ENCODE measurements around the gene MAB21L3. TPM values are rescaled to one million over a fixed set of nuclear protein-coding genes. Genes with fewer than 3 reads are reported as not detected.

The MAB21L3 gene
- total RNA-seq, 1 donor from 2014 or later: not detected

DNA sequence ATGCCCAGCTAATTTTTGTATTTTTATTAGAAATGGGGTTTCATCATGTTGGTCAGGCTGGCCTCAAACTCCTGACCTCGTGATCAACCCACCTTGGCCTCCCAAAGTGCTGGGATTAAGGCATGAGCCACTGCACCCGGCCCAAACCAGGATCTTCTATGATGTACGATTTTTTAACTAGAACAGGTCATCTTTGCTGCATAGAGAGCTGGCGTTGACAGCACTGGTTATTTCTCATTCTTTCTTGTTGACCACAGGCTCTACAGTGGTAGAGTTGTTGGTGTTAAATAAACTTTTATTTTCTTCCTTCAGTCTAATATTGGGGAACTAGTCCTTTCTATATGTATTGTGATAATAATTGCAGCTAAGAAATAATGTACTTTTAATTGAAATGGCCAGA lies 3.8 kb upstream of the MAB21L3 start:
- no peaks in the 10 kb centered on the region for H3K27me3 Mint-ChIP-seq (ENCODE audit: low read depth)
- TF ChIP-seq, protein P1, sequence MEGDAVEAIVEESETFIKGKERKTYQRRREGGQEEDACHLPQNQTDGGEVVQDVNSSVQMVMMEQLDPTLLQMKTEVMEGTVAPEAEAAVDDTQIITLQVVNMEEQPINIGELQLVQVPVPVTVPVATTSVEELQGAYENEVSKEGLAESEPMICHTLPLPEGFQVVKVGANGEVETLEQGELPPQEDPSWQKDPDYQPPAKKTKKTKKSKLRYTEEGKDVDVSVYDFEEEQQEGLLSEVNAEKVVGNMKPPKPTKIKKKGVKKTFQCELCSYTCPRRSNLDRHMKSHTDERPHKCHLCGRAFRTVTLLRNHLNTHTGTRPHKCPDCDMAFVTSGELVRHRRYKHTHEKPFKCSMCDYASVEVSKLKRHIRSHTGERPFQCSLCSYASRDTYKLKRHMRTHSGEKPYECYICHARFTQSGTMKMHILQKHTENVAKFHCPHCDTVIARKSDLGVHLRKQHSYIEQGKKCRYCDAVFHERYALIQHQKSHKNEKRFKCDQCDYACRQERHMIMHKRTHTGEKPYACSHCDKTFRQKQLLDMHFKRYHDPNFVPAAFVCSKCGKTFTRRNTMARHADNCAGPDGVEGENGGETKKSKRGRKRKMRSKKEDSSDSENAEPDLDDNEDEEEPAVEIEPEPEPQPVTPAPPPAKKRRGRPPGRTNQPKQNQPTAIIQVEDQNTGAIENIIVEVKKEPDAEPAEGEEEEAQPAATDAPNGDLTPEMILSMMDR (conservative IDR thresholded peaks at IDR 0.05): no peak
- no peak overlapping the region for H3K27ac Mint-ChIP-seq (ENCODE audit: unreplicated experiment)
- H3K4me3 Mint-ChIP-seq: no peak overlapping the region
- H3K36me3 Mint-ChIP-seq (ENCODE audit: low read depth): no peaks in the 10 kb centered on the region
- H3K4me1 Mint-ChIP-seq: no peaks in the 10 kb centered on the region
- no peaks in the 10 kb centered on the region for H3K9me3 Mint-ChIP-seq
- no peak for DNase-seq (ENCODE audit: low read depth, low spot score)

GRCh38 chr1:116111524-116112021 lies 374 bp downstream of the MAB21L3 start:
- TF ChIP-seq, protein P1 (conservative IDR thresholded peaks at IDR 0.05): no peak
- Mint-ChIP-seq H3K9me3 (no peaks in the 10 kb centered on the region), H3K36me3 (ENCODE audit: low read depth) (no peaks in the 10 kb centered on the region), H3K4me1 (no peaks in the 10 kb centered on the region), H3K27ac (ENCODE audit: unreplicated experiment) (no peak overlapping the region), H3K4me3 (no peak overlapping the region), H3K27me3 (ENCODE audit: low read depth) (no peaks in the 10 kb centered on the region)
- DNase-seq (ENCODE audit: low read depth, low spot score): no peak

DNA sequence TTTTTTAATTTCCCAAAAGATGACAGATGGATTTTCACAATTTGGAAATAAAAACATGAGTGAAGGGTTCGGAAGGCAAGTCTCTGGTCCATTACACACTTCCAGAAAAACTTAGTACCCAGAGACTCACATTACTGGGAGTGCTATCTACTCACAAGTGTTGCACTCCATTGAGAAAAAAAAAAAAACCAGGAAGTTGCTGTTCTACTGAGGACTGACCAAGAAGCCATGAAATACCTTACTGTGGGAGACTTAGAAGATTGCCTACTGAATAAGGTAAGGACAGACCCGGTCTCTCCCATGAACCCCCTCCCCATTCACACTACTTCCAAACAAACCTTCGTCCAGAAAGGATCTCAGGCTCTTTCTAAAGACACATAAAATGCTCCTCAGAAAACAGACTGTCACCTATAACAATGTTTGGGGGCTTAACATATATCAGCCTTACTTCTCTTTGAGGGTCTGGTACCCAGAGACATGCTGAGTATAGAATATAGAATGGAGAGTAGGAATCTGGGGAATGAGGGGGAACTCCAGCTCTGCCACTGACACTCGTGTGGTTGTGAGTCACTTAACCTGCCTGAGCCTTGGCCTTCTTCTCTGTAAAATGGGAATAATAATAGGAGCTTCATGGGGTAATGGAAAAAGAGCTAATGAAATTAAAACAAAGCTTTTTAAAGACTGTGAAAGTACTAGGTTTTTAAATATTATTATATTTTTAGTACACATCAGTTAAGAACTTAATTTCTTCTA lies 1.4 kb downstream of the MAB21L3 start:
- no peak overlapping the region for H3K4me3 Mint-ChIP-seq
- no peaks in the 10 kb centered on the region for H3K36me3 Mint-ChIP-seq (ENCODE audit: low read depth)
- H3K4me1 Mint-ChIP-seq: no peaks in the 10 kb centered on the region
- H3K27me3 Mint-ChIP-seq (ENCODE audit: low read depth): no peaks in the 10 kb centered on the region
- TF ChIP-seq, protein P1 (conservative IDR thresholded peaks at IDR 0.05): no peak
- no peak for DNase-seq (ENCODE audit: low read depth, low spot score)
- no peaks in the 10 kb centered on the region for H3K9me3 Mint-ChIP-seq
- no peak overlapping the region for H3K27ac Mint-ChIP-seq (ENCODE audit: unreplicated experiment)

- Mint-ChIP-seq H3K27ac (ENCODE audit: unreplicated experiment) (no peak overlapping the region), H3K4me3 (no peak overlapping the region), H3K36me3 (ENCODE audit: low read depth) (no peaks in the 10 kb centered on the region), H3K4me1 (no peaks in the 10 kb centered on the region), H3K9me3 (no peaks in the 10 kb centered on the region), H3K27me3 (ENCODE audit: low read depth) (no peaks in the 10 kb centered on the region)
- TF ChIP-seq, protein P1 (conservative IDR thresholded peaks at IDR 0.05): no peak
- no peak for DNase-seq (ENCODE audit: low read depth, low spot score)
Measured at GRCh38 chr1:116113615-116114014, 2.4 kb downstream of the MAB21L3 start.

GRCh38 chr1:116115476-116116439 lies 4.6 kb downstream of the MAB21L3 start:
- TF ChIP-seq, protein P1 (conservative IDR thresholded peaks at IDR 0.05): no peak
- H3K9me3 Mint-ChIP-seq: no peaks in the 10 kb centered on the region
- H3K4me3 Mint-ChIP-seq: no peak overlapping the region
- no peaks in the 10 kb centered on the region for H3K4me1 Mint-ChIP-seq
- no peak for DNase-seq (ENCODE audit: low read depth, low spot score)
- no peaks in the 10 kb centered on the region for H3K36me3 Mint-ChIP-seq (ENCODE audit: low read depth)
- no peaks in the 10 kb centered on the region for H3K27me3 Mint-ChIP-seq (ENCODE audit: low read depth)
- H3K27ac Mint-ChIP-seq (ENCODE audit: unreplicated experiment): no peak overlapping the region
